ENCODE measurements around the gene BTBD18.

The BTBD18 gene

DNA sequence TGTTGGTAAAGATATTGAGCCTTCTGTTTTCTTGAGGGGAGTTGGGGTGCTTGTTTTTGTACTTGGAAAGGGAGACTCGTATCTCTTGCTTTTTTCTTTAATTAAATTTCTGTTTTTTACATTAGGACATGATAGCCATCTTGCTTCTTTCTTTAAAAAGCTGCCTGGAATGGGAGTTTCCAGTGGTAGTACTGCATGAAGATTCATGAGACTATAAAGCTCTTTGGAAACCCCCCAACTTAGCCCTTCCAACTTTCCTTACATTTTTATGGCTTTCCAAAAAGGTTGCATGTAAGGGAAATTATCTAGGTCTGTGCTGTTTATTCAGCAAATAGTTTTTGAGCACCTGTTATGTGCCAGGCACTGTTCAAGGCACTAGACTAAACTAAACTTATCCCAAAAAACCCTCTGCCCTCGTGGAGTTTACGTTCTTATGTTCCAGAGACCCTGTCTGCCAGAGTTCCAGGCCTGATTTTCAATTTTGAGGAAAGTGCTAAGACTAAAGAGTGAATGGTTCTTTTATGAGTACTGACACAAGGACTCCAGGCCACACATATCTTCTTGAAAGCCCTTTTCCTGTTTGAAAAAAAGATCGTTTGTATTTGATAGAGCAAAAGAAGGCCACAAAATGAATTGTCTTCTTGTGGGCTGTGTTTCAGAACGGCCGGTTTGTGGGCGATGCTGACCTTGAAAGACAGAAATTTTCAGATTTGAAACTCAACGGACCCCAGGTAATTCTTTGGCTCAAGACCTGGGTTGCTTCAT lies 41.9 kb upstream of the BTBD18 start:
- no peak for ATAC-seq
- TF ChIP-seq PPARA (CRISPR knock-in tag; IDR thresholded peaks at IDR 0.05; ENCODE audit: borderline replicate concordance): no peak
- TF ChIP-seq, protein P1, sequence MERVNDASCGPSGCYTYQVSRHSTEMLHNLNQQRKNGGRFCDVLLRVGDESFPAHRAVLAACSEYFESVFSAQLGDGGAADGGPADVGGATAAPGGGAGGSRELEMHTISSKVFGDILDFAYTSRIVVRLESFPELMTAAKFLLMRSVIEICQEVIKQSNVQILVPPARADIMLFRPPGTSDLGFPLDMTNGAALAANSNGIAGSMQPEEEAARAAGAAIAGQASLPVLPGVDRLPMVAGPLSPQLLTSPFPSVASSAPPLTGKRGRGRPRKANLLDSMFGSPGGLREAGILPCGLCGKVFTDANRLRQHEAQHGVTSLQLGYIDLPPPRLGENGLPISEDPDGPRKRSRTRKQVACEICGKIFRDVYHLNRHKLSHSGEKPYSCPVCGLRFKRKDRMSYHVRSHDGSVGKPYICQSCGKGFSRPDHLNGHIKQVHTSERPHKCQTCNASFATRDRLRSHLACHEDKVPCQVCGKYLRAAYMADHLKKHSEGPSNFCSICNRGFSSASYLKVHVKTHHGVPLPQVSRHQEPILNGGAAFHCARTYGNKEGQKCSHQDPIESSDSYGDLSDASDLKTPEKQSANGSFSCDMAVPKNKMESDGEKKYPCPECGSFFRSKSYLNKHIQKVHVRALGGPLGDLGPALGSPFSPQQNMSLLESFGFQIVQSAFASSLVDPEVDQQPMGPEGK (CRISPR knock-in tag; IDR thresholded peaks at IDR 0.05; ENCODE audit: borderline replicate concordance): no peak
- no peak for TF ChIP-seq CREB5 (CRISPR knock-in tag; IDR thresholded peaks at IDR 0.05; ENCODE audit: low read depth)
- TF ChIP-seq RARB (CRISPR knock-in tag; IDR thresholded peaks at IDR 0.05): no peak
- TF ChIP-seq, protein P2, sequence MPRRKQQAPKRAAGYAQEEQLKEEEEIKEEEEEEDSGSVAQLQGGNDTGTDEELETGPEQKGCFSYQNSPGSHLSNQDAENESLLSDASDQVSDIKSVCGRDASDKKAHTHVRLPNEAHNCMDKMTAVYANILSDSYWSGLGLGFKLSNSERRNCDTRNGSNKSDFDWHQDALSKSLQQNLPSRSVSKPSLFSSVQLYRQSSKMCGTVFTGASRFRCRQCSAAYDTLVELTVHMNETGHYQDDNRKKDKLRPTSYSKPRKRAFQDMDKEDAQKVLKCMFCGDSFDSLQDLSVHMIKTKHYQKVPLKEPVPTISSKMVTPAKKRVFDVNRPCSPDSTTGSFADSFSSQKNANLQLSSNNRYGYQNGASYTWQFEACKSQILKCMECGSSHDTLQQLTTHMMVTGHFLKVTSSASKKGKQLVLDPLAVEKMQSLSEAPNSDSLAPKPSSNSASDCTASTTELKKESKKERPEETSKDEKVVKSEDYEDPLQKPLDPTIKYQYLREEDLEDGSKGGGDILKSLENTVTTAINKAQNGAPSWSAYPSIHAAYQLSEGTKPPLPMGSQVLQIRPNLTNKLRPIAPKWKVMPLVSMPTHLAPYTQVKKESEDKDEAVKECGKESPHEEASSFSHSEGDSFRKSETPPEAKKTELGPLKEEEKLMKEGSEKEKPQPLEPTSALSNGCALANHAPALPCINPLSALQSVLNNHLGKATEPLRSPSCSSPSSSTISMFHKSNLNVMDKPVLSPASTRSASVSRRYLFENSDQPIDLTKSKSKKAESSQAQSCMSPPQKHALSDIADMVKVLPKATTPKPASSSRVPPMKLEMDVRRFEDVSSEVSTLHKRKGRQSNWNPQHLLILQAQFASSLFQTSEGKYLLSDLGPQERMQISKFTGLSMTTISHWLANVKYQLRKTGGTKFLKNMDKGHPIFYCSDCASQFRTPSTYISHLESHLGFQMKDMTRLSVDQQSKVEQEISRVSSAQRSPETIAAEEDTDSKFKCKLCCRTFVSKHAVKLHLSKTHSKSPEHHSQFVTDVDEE (CRISPR knock-in tag; IDR thresholded peaks at IDR 0.05): no peak
- TF ChIP-seq ZFP3 (CRISPR knock-in tag; IDR thresholded peaks at IDR 0.05): no peak
- TF ChIP-seq ISL1 (CRISPR knock-in tag; IDR thresholded peaks at IDR 0.05): no peak
- TF ChIP-seq, protein P3, sequence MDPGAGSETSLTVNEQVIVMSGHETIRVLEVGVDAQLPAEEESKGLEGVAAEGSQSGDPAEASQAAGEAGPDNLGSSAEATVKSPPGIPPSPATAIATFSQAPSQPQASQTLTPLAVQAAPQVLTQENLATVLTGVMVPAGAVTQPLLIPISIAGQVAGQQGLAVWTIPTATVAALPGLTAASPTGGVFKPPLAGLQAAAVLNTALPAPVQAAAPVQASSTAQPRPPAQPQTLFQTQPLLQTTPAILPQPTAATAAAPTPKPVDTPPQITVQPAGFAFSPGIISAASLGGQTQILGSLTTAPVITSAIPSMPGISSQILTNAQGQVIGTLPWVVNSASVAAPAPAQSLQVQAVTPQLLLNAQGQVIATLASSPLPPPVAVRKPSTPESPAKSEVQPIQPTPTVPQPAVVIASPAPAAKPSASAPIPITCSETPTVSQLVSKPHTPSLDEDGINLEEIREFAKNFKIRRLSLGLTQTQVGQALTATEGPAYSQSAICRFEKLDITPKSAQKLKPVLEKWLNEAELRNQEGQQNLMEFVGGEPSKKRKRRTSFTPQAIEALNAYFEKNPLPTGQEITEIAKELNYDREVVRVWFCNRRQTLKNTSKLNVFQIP (CRISPR knock-in tag; IDR thresholded peaks at IDR 0.05; ENCODE audit: borderline replicate concordance, low read depth): no peak
- TF ChIP-seq GLIS3 (CRISPR knock-in tag; IDR thresholded peaks at IDR 0.05): no peak
- TF ChIP-seq ZNF8 (CRISPR knock-in tag; IDR thresholded peaks at IDR 0.05): no peak
- TF ChIP-seq CSDC2 (CRISPR knock-in tag; IDR thresholded peaks at IDR 0.05): no peak
- no peak for TF ChIP-seq SNAI2 (CRISPR knock-in tag; IDR thresholded peaks at IDR 0.05)
- no peak for TF ChIP-seq CSRNP3 (CRISPR knock-in tag; IDR thresholded peaks at IDR 0.05)
- no peak for TF ChIP-seq BACH2 (CRISPR knock-in tag; IDR thresholded peaks at IDR 0.05; ENCODE audit: borderline replicate concordance)
- no peak for TF ChIP-seq OSR1 (CRISPR knock-in tag; IDR thresholded peaks at IDR 0.05)
- no peak for TF ChIP-seq ZC3H10 (CRISPR knock-in tag; IDR thresholded peaks at IDR 0.05)
- no peak for TF ChIP-seq ZNF70 (CRISPR knock-in tag; IDR thresholded peaks at IDR 0.05)

DNA sequence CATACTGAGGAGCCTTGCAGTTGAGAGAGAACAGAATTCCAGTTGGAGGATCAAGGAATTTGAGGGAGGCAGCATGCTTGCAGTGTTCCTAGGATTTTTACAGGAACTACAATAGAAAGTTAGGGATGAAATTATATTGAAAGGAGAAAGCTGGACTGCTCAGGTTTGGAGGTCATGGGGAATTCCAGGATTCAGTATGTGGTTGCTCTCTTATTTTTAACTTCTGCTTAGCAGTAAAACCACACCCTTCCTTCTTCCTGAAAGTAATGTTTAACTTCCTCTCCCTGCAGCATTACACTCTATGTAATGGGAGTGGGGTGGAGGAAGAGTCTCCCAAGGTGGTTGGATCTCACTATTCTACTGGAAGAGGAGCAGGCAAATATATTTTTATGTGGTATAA lies 41.3 kb upstream of the BTBD18 start:
- no peak for TF ChIP-seq GLIS3 (CRISPR knock-in tag; IDR thresholded peaks at IDR 0.05)
- no peak for ATAC-seq

DNA sequence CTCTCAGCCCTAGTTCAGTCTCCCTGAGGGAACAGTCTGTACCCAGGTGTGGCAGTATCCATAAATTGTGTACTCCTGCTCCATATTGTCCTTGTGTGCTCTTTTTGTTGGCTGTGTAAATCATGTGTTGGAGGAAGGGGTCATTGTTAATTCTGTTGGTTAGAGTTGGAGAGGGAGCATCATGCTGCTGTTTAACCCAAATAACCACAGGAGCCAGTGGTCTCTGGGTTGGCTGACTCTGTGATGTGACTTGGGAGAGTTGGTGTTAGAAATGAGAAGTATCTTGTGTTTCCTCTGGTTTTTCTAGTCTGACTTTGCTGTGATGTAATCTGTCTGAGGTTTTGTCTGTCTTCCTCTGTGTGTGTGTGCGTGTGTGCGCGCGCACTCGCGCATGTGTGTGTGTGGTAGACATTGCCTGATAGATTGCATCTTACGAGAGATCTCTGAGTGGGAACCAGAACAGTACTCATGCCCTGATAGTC lies 40.5 kb upstream of the BTBD18 start:
- ATAC-seq: no peak
- TF ChIP-seq CREB5 (CRISPR knock-in tag; IDR thresholded peaks at IDR 0.05; ENCODE audit: low read depth): no peak
- TF ChIP-seq OSR1 (CRISPR knock-in tag; IDR thresholded peaks at IDR 0.05): no peak
- TF ChIP-seq, protein P1 (CRISPR knock-in tag; IDR thresholded peaks at IDR 0.05; ENCODE audit: borderline replicate concordance): no peak
- TF ChIP-seq TOX (CRISPR knock-in tag; IDR thresholded peaks at IDR 0.05; ENCODE audit: borderline replicate concordance): no peak
- no peak for TF ChIP-seq BACH2 (CRISPR knock-in tag; IDR thresholded peaks at IDR 0.05; ENCODE audit: borderline replicate concordance)
- no peak for TF ChIP-seq TCF4 (CRISPR knock-in tag; IDR thresholded peaks at IDR 0.05; ENCODE audit: borderline replicate concordance)
- TF ChIP-seq RARB (CRISPR knock-in tag; IDR thresholded peaks at IDR 0.05): no peak
- TF ChIP-seq ZFP30 (CRISPR knock-in tag; IDR thresholded peaks at IDR 0.05): no peak
- TF ChIP-seq ZNF70 (CRISPR knock-in tag; IDR thresholded peaks at IDR 0.05): no peak
- TF ChIP-seq, protein P2 (CRISPR knock-in tag; IDR thresholded peaks at IDR 0.05): no peak

All from SK-N-SH treated with all-trans-retinoic acid at 6 μM for 48 hours (cell line).